Fibroblast of pulmonary artery (primary cell): ENCODE data around the gene OPRL1.

Experiments used
- DNase-seq: peaks from one replicate; pipeline ENCODE4 v3.0.0-alpha.2; 2010; ENCODE audit warnings: low read depth
- H3K4me3 ChIP-seq: replicated peaks from 2 replicates; pipeline ENCODE4 v1.5.1; 2011; ENCODE audit warnings: low read depth, mild to moderate bottlenecking, control low read depth, low read length, moderate library complexity
- CTCF ChIP-seq: IDR thresholded peaks from 2 replicates; pipeline ENCODE4 v1.5.1; 2011; ENCODE audit warnings: mild to moderate bottlenecking, control low read depth, low read length, inconsistent platforms; ENCODE audit errors: missing control alignments

The OPRL1 gene

GRCh38 chr20:64140061-64140931 is 60.4 kb downstream of the OPRL1 start:
- no peak overlapping the region for H3K4me3 ChIP-seq
- DNase-seq, result no peak
- no peak for TF ChIP-seq CTCF

GRCh38 chr20:64140956-64141355 is 61.1 kb downstream of the OPRL1 start:
- H3K4me3 ChIP-seq, result no peak overlapping the region
- no peak for DNase-seq
- no peak for TF ChIP-seq CTCF

- no peak for TF ChIP-seq CTCF
- H3K4me3 ChIP-seq, result no peak overlapping the region
- no peak for DNase-seq
These were observed 62.7 kb downstream of the OPRL1 start for GRCh38 chr20:64142590-64142989.

GRCh38 chr20:64143018-64143801 is 63.3 kb downstream of the OPRL1 start:
- no peak for TF ChIP-seq CTCF
- no peak overlapping the region for H3K4me3 ChIP-seq
- no peak for DNase-seq

GRCh38 chr20:64144144-64144912 is 64.4 kb downstream of the OPRL1 start:
- TF ChIP-seq CTCF, result no peak
- DNase-seq, result no peak
- no peak overlapping the region for H3K4me3 ChIP-seq

GRCh38 chr20:64145458-64146300 is 65.8 kb downstream of the OPRL1 start:
- H3K4me3 ChIP-seq, result no peak overlapping the region
- DNase-seq, result no peak
- peak; percentile 11 for TF ChIP-seq CTCF
